H1 (cell line): ENCODE measurements around the gene FOXL2. TPM values are rescaled to one million over a fixed set of nuclear protein-coding genes. Genes with fewer than 3 reads are reported as not detected.

Experiments used
- ASH2L ChIP-seq: fragments of 200-600, 300-600 bp; sonication (generic); IDR thresholded peaks from one replicate; pipeline ENCODE4 v1.7.1; 2017; ENCODE audit warnings: low read length
- CBX5 ChIP-seq: fragments of 300-800, 300-1000 bp; sonication (generic); IDR thresholded peaks from 2 replicates; pipeline ENCODE4 v1.7.1; 2016; ENCODE audit warnings: antibody characterized with exemption, low read length, low read depth
- CEBPB ChIP-seq: IDR thresholded peaks from 2 replicates; pipeline ENCODE4 v1.6.1; 2012; ENCODE audit warnings: low read depth, low read length
- CREB1 ChIP-seq: IDR thresholded peaks from 2 replicates; pipeline ENCODE4 v1.6.1; 2012; ENCODE audit warnings: inconsistent platforms
- EP300 ChIP-seq, 2 experiments: IDR thresholded peaks; 1 replicate in 1 of 2; 2 replicates in 1 of 2; pipeline ENCODE4 v1.6.1; 2011 to 2012; ENCODE audit warnings: low read depth in 2 of 2, low read length in 2 of 2, mild to moderate bottlenecking in 2 of 2, borderline replicate concordance in 1 of 2, inconsistent platforms in 1 of 2, moderate library complexity in 1 of 2
- EZH2 ChIP-seq: fragments of 200-600 bp; sonication (generic); IDR thresholded peaks from 2 replicates; pipeline ENCODE4 v1.7.1; 2012; ENCODE audit warnings: low read depth, mild to moderate bottlenecking, moderate library complexity, low read length, inconsistent platforms; ENCODE audit not compliant: severe bottlenecking
- FOSL1 ChIP-seq: IDR thresholded peaks from 2 replicates; pipeline ENCODE4 v1.6.1; 2011; ENCODE audit warnings: mild to moderate bottlenecking, low read depth, low read length, moderate library complexity; ENCODE audit not compliant: insufficient read depth
- GABPA ChIP-seq: IDR thresholded peaks from 2 replicates; pipeline ENCODE4 v1.6.1; 2011; ENCODE audit warnings: mild to moderate bottlenecking, low read length, moderate library complexity, borderline replicate concordance; ENCODE audit not compliant: insufficient read depth
- HDAC6 ChIP-seq: IDR thresholded peaks from one replicate; pipeline ENCODE4 v1.7.1; 2012; ENCODE audit warnings: low read depth, mild to moderate bottlenecking, inconsistent platforms, low read length, moderate library complexity
- PHF8 ChIP-seq: fragments of 200-600 bp; sonication (generic); conservative IDR thresholded peaks from 2 replicates; pipeline ENCODE4 v1.7.1; 2012; ENCODE audit warnings: low read depth, mild to moderate bottlenecking, inconsistent platforms, low read length, moderate library complexity
- POLR2AphosphoS5 ChIP-seq: IDR thresholded peaks from 2 replicates; pipeline ENCODE4 v1.6.1; 2011; ENCODE audit warnings: low read depth, low read length
- RAD21 ChIP-seq, 2 experiments: IDR thresholded peaks in 1 of 2; conservative IDR thresholded peaks in 1 of 2; 2 replicates each; pipeline ENCODE4 v1.6.1; 2011; ENCODE audit warnings: low read depth in 2 of 2, low read length in 2 of 2, improper control_type of control experiment in 1 of 2, inconsistent platforms in 1 of 2, mild to moderate bottlenecking in 1 of 2, moderate library complexity in 1 of 2
- RBBP5 ChIP-seq: IDR thresholded peaks from 2 replicates; pipeline ENCODE4 v1.7.1; 2012; ENCODE audit warnings: low read depth, mild to moderate bottlenecking, inconsistent platforms, low read length, moderate library complexity, borderline replicate concordance
- SIX5 ChIP-seq: IDR thresholded peaks from 2 replicates; pipeline ENCODE4 v1.6.1; 2011; ENCODE audit warnings: mild to moderate bottlenecking, low read depth, low read length
- SP2 ChIP-seq: IDR thresholded peaks from 2 replicates; pipeline ENCODE4 v1.6.1; 2012; ENCODE audit warnings: mild to moderate bottlenecking, low read length, inconsistent platforms
- polyA plus RNA-seq, 7 experiments: library from polyadenylated mRNA; depleted of rRNA in 3 of 7; stranded (reverse) in 5 of 7; unstranded in 2 of 7; fragments of >200 nt in 5 of 7; fragments of 200-250 nt in 2 of 7; gene quantifications; 1 replicate in 5 of 7; 2 replicates in 1 of 7; 4 replicates in 1 of 7; pipeline versions ENCODE4 v1.2.1 to v1.2.3, GENCODE V29; 2011 to 2013; ENCODE audit warnings: missing spikeins in 2 of 7, mixed read lengths in 2 of 7
- total RNA-seq: library from RNA; stranded (reverse); fragmentation: NEBNext Ultra II Directional; extraction: Animal tissue kit (Norgen Biotek cat#: 25700); gene quantifications from 2 replicates; pipeline ENCODE4 v1.2.1, GENCODE V29; 2021
- TF ChIP-seq, protein P1 (sequence below): IDR thresholded peaks from 2 replicates; pipeline ENCODE4 v1.6.1; 2011; ENCODE audit warnings: low read depth, mild to moderate bottlenecking, low read length; ENCODE audit not compliant: insufficient read depth
- TF ChIP-seq, protein P2 (sequence below): IDR thresholded peaks from 2 replicates; pipeline ENCODE4 v1.6.1; 2012; ENCODE audit warnings: inconsistent platforms
- TF ChIP-seq, protein P3 (sequence below): IDR thresholded peaks from 2 replicates; pipeline ENCODE4 v1.6.1; 2011; ENCODE audit warnings: low read length, improper control_type of control experiment

The FOXL2 gene
- total and polyA plus RNA-seq, 2 of the 8 experiments (the other 6 are each of a cell fraction or from before 2014, with no cell fraction given): 0.59 to 2.4 TPM

DNA sequence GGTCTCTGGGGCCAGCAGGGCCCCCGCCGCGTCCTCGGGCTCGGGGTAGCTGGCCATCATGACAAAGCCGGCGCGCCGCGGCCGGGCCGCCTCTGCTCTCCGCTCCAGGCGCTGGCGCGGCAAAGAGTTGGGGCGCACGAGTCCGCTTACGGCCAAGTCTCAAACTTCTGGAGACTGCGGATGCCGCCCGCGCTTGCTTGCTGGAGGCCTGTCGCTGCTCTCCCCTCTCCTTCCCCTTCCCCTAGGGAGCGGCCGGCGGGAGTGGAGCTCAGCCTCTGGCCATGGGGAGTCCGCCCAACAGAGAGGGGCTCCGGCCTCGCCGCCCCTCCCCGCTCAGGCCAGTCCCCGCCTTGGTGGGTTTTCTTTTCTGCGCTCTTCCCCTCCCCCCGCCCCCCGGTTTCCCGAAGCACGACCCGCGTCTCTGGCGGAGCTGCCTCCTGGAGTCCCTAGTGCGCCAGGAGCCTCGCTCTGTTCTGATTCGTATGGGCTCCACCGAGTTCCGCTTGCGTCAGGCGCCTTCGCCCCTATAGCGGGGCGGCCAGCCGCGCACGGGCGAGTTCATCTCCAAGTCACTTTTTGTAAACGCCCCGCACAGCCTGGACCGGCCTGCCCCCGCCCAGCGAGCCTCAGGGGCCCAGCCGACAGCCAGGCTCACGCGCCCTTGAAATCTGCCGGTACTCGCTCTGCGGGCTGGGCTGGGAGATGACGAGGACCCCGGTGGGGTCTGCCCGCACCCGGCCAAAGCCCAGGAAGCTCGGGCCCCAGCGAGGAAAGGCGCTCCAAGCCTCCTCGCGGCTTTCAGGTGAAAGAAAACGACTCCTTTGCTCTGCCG is at the start of gene FOXL2, which contains the start of gene FOXL2NB (continued):
- TF ChIP-seq, protein P1, sequence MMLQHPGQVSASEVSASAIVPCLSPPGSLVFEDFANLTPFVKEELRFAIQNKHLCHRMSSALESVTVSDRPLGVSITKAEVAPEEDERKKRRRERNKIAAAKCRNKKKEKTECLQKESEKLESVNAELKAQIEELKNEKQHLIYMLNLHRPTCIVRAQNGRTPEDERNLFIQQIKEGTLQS: no peak
- no peak for TF ChIP-seq FOSL1
- TF ChIP-seq POLR2AphosphoS5: no peak
- no peak for TF ChIP-seq RAD21 (IDR thresholded peaks at IDR 0.05 in 1 of 2, conservative IDR thresholded peaks at IDR 0.05 in 1 of 2; ENCODE audit: low read depth in 2 of 2, low read length in 2 of 2)
- no peak; the same call in 1 of the 2 replicates for TF ChIP-seq PHF8
- peak; percentile 83 for TF ChIP-seq EZH2
- no peak for TF ChIP-seq SP2
- no peak for TF ChIP-seq EP300 (IDR thresholded peaks at IDR 0.05; ENCODE audit: borderline replicate concordance in 1 of 2, low read depth in 2 of 2, low read length in 2 of 2)
- no peak for TF ChIP-seq RBBP5
- TF ChIP-seq CEBPB: no peak
- TF ChIP-seq ASH2L: peak; percentile 34
- TF ChIP-seq CREB1: no peak
- TF ChIP-seq, protein P2, sequence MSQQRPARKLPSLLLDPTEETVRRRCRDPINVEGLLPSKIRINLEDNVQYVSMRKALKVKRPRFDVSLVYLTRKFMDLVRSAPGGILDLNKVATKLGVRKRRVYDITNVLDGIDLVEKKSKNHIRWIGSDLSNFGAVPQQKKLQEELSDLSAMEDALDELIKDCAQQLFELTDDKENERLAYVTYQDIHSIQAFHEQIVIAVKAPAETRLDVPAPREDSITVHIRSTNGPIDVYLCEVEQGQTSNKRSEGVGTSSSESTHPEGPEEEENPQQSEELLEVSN: peak; percentile 74; the same call in 1 of the 2 replicates
- TF ChIP-seq GABPA: no peak
- TF ChIP-seq CBX5: no peak
- TF ChIP-seq, protein P3, sequence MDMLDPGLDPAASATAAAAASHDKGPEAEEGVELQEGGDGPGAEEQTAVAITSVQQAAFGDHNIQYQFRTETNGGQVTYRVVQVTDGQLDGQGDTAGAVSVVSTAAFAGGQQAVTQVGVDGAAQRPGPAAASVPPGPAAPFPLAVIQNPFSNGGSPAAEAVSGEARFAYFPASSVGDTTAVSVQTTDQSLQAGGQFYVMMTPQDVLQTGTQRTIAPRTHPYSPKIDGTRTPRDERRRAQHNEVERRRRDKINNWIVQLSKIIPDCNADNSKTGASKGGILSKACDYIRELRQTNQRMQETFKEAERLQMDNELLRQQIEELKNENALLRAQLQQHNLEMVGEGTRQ: no peak
- no peak for TF ChIP-seq SIX5
- TF ChIP-seq HDAC6: no peak
